Measurements from ENCODE around the gene ARMC6.

ARMC6 gene

DNA sequence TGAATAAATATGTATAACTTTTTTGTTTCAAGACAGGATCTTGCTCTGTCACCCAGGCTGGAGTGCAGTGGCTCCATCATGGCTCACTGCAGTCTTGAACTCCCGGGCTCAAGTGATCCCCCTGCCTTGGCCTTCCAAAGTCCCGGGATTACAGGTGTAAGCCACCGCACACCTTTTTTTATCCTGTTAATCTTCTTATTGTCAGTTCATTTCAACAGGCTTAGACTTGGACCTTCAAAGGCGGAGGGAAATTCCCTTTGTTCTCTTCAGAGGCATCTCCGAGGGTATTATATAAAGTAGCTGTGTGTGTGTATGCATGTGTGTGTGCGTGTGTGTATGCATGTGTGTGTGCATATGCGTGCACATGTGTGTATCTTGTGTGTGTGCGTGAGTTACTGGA lies 35.1 kb upstream of the ARMC6 start:
- TF ChIP-seq CREB1 (IDR thresholded peaks at IDR 0.05; ENCODE audit: low read depth) = no peak
- TF ChIP-seq EGR1 (IDR thresholded peaks at IDR 0.05) = no peak
- TF ChIP-seq EP300 (IDR thresholded peaks at IDR 0.05; ENCODE audit: borderline replicate concordance) = no peak
- TF ChIP-seq ZBTB7A (IDR thresholded peaks at IDR 0.05; ENCODE audit: low read depth) = no peak
- TF ChIP-seq TAF1 (IDR thresholded peaks at IDR 0.05; ENCODE audit: low read depth) = no peak
- no peak for TF ChIP-seq CEBPB (IDR thresholded peaks at IDR 0.05)
- no peak for TF ChIP-seq NFIC (IDR thresholded peaks at IDR 0.05)
- TF ChIP-seq, protein P1, sequence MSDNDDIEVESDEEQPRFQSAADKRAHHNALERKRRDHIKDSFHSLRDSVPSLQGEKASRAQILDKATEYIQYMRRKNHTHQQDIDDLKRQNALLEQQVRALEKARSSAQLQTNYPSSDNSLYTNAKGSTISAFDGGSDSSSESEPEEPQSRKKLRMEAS (IDR thresholded peaks at IDR 0.05) = no peak
- TF ChIP-seq, protein P2, sequence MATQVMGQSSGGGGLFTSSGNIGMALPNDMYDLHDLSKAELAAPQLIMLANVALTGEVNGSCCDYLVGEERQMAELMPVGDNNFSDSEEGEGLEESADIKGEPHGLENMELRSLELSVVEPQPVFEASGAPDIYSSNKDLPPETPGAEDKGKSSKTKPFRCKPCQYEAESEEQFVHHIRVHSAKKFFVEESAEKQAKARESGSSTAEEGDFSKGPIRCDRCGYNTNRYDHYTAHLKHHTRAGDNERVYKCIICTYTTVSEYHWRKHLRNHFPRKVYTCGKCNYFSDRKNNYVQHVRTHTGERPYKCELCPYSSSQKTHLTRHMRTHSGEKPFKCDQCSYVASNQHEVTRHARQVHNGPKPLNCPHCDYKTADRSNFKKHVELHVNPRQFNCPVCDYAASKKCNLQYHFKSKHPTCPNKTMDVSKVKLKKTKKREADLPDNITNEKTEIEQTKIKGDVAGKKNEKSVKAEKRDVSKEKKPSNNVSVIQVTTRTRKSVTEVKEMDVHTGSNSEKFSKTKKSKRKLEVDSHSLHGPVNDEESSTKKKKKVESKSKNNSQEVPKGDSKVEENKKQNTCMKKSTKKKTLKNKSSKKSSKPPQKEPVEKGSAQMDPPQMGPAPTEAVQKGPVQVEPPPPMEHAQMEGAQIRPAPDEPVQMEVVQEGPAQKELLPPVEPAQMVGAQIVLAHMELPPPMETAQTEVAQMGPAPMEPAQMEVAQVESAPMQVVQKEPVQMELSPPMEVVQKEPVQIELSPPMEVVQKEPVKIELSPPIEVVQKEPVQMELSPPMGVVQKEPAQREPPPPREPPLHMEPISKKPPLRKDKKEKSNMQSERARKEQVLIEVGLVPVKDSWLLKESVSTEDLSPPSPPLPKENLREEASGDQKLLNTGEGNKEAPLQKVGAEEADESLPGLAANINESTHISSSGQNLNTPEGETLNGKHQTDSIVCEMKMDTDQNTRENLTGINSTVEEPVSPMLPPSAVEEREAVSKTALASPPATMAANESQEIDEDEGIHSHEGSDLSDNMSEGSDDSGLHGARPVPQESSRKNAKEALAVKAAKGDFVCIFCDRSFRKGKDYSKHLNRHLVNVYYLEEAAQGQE (IDR thresholded peaks at IDR 0.05; ENCODE audit: low read depth) = no peak

DNA sequence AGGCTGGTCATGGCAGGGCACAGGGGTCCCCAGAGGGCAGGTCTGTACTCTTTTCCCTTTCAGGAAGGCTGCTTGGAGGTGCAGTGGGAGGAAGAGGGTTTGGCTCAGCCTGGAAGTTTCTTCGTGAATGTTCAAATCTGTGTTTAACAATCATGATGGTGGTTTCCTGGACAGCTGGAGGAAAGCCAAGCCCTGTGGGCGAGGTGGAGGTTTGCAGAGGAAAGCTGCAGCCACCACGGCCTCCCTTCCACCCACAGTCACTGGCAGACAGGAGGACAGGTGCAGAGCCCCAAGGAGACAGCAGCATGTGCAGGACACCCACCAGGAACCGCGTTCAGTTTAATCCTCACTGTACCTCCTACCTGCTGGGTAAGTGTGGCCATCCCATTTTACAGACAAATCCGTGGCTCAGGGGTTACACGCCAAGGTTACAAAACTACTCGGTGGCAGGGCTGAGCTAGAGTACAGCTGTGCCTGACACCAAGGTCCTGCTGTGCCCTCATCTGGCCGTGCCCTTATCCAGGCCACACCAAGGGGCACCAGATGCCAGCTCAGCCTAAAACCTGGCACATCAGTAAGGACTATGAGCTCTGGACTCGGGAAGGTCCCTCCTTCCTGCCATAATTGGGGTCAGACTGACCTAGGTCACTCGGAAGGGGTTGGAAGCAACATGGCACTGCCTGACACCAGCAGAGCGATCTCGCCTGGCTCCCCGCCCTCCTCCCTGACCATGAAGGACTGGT lies 34.2 kb upstream of the ARMC6 start:
- TF ChIP-seq CEBPB (IDR thresholded peaks at IDR 0.05) (no peak), ZBTB7A (IDR thresholded peaks at IDR 0.05; ENCODE audit: low read depth) (no peak), NFIC (IDR thresholded peaks at IDR 0.05) (no peak), TAF1 (IDR thresholded peaks at IDR 0.05; ENCODE audit: low read depth) (no peak)

DNA sequence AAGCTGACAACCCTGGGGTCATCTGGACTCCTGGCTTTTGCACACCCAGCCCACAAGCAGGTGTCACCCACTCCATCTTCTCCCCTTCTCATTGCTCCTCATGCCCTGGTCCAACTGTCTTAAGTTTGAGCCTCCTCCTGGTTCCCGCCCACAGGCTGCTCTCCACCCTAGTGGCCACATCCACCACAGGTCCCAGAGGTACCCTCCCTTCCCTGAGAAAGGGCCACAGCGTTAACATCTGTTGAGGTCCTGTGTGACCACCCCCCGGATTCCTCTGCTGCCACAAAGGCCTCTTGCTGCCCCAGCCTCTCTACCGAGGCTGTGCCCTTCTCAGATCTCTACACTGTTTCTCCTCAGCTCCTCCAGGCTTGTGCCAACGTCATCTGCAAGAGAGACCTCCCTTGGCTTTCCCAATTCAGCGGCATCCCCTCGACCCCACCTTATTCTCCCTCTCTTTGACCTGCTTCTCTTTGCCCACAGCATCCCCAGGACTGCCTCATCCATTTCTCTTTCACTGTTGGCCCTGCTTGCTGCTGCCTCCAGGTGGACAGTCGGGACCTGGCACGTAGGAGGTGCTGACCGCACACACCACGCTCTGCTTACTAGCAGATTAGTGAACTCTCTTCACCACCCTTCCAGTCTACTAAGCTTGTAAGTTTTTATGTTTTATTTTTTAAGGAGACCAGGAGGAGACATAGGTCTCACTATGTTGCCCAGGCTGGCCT lies 33.3 kb upstream of the ARMC6 start:
- no peak for TF ChIP-seq TEAD4 (IDR thresholded peaks at IDR 0.05)
- no peak for TF ChIP-seq EP300 (IDR thresholded peaks at IDR 0.05; ENCODE audit: borderline replicate concordance)
- TF ChIP-seq TAF1 (IDR thresholded peaks at IDR 0.05; ENCODE audit: low read depth) = no peak
- no peak for TF ChIP-seq TCF12 (IDR thresholded peaks at IDR 0.05; ENCODE audit: low read depth)
- TF ChIP-seq, protein P1 (IDR thresholded peaks at IDR 0.05) = no peak

DNA sequence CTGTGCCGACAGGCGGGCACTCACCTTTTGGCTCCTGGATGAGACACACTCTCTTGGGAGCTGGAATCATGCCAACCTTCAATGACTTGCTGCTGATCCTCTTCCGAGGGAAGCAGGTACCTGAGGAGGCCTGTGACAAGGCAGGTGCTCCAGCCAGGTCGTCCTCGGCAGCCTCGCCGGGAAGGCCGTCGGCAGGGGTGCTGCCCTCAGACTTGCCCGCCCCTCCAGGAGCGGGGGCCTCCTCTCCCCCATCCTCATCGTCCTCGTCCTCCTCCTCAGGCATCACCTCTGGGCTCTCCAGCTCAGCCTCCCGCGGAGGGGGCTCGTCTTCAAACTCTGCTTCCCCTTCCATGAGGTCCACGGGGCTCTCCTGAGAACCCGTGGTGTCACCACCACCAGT lies 29.3 kb upstream of the ARMC6 start:
- TF ChIP-seq, protein P2 (IDR thresholded peaks at IDR 0.05; ENCODE audit: low read depth) = no peak
- TF ChIP-seq RAD21 (IDR thresholded peaks at IDR 0.05; ENCODE audit: low read depth) (no peak), TCF12 (IDR thresholded peaks at IDR 0.05; ENCODE audit: low read depth) (no peak), CREB1 (IDR thresholded peaks at IDR 0.05; ENCODE audit: low read depth) (no peak), YY1 (IDR thresholded peaks at IDR 0.05; ENCODE audit: low read depth) (no peak), CEBPB (IDR thresholded peaks at IDR 0.05) (no peak), TAF1 (IDR thresholded peaks at IDR 0.05; ENCODE audit: low read depth) (no peak), EGR1 (IDR thresholded peaks at IDR 0.05) (no peak), FOXM1 (IDR thresholded peaks at IDR 0.05; ENCODE audit: borderline replicate concordance, low read depth) (no peak), TEAD4 (IDR thresholded peaks at IDR 0.05) (no peak), NFIC (IDR thresholded peaks at IDR 0.05) (no peak), ZBTB7A (IDR thresholded peaks at IDR 0.05; ENCODE audit: low read depth) (no peak), EP300 (IDR thresholded peaks at IDR 0.05; ENCODE audit: borderline replicate concordance) (no peak)
- TF ChIP-seq, protein P1 (IDR thresholded peaks at IDR 0.05) = no peak
- TF ChIP-seq, protein P3, sequence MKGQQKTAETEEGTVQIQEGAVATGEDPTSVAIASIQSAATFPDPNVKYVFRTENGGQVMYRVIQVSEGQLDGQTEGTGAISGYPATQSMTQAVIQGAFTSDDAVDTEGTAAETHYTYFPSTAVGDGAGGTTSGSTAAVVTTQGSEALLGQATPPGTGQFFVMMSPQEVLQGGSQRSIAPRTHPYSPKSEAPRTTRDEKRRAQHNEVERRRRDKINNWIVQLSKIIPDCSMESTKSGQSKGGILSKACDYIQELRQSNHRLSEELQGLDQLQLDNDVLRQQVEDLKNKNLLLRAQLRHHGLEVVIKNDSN (IDR thresholded peaks at IDR 0.05) = no peak

DNA sequence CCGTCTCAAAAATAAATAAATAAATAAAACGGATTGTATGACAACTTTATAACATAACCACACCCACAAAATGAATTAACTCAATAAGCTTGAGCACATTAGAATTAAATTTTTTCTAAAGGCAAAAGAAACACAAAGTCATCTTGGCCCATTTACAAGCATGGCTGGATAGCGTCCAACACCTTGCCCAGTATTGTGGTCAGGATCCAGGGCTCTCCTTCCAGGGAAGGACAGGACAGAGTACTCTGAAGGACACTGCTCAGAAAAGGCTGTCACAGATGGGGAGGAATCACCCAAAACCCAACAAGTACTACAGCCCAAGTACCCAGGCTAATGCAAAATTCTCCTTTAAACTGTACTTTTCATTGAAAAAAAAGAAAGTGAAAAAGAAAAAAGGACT lies 27.2 kb upstream of the ARMC6 start:
- TF ChIP-seq, protein P2 (IDR thresholded peaks at IDR 0.05; ENCODE audit: low read depth) = no peak
- no peak for TF ChIP-seq ZBTB7A (IDR thresholded peaks at IDR 0.05; ENCODE audit: low read depth)
- no peak for TF ChIP-seq TEAD4 (IDR thresholded peaks at IDR 0.05)
- TF ChIP-seq CREB1 (IDR thresholded peaks at IDR 0.05; ENCODE audit: low read depth) = no peak
- TF ChIP-seq TAF1 (IDR thresholded peaks at IDR 0.05; ENCODE audit: low read depth) = no peak
